HEK293 (cell line): ENCODE results near the gene HEYL.

Experiments used
- CTCF ChIP-seq: fragments of 450-650 bp; formaldehyde crosslinking; IDR thresholded peaks from 2 replicates; pipeline ENCODE4 v1.5.1; 2016; ENCODE audit warnings: missing biosample characterization, missing genetic modification characterization
- HOXA7 ChIP-seq: sonication (generic); formaldehyde crosslinking; IDR thresholded peaks from 2 replicates; pipeline ENCODE4 v1.8.1; 2022; ENCODE audit warnings: missing genetic modification reagents, borderline replicate concordance
- HOXC10 ChIP-seq: sonication (generic); formaldehyde crosslinking; IDR thresholded peaks from 2 replicates; pipeline ENCODE4 v1.8.1; 2023; ENCODE audit warnings: mild to moderate bottlenecking, missing genetic modification reagents
- REPIN1 ChIP-seq: fragments of 450-650 bp; formaldehyde crosslinking; IDR thresholded peaks from 2 replicates; pipeline ENCODE4 v1.5.1; 2017; ENCODE audit warnings: missing biosample characterization, missing genetic modification characterization, low read depth

GRCh38 chr1:39672551-39672947 is 33.1 kb upstream of the HEYL start:
- no peak; the same call in 1 of the 2 replicates for TF ChIP-seq CTCF (tag by site-specific recombination)
- TF ChIP-seq HOXC10: no peak
- TF ChIP-seq REPIN1 (tag by site-specific recombination): no peak
- TF ChIP-seq HOXA7 (CRISPR knock-in tag): no peak
